Body of pancreas (tissue), 4 donors: ENCODE data around the gene RREB1. TPM values are rescaled to one million over a fixed set of nuclear protein-coding genes. Genes with fewer than 3 reads are reported as not detected.

Experiments used
- ATAC-seq: fragments of 150-250 bp; one replicate; pipeline ENCODE4 v1.9.1; 2016
- DNase-seq, 4 donors: peaks; one replicate each; pipeline ENCODE4 v3.0.0-alpha.2; 2019
- H3K27ac ChIP-seq, 4 donors: fragments of 200-600 bp; sonication (generic); 1 replicate in 3 of 4; 2 replicates in 1 of 4; pipeline versions ENCODE4 v1.5.1 to v1.6.1; 2016 to 2019; ENCODE audit warnings: mild to moderate bottlenecking in 1 of 4, mixed read lengths in 1 of 4, moderate library complexity in 1 of 4
- H3K27me3 ChIP-seq, 2 donors: fragments of 200-600 bp; sonication (generic); one replicate each; pipeline ENCODE4 v1.6.0; 2016; ENCODE audit warnings: mild to moderate bottlenecking in 1 of 2
- H3K36me3 ChIP-seq, 2 donors: fragments of 200-600 bp; sonication (generic); replicated peaks in 1 of 2; 2 replicates each; pipeline ENCODE4 v1.5.1; 2016; ENCODE audit warnings: low read depth in 2 of 2; ENCODE audit not compliant: insufficient read depth in 1 of 2
- H3K4me1 ChIP-seq: fragments of 200-600 bp; sonication (generic); one replicate; pipeline ENCODE4 v1.6.0; 2016
- H3K4me3 ChIP-seq, 2 donors: fragments of 200-600 bp; sonication (generic); 1 replicate in 1 of 2; 2 replicates in 1 of 2; pipeline ENCODE4 v1.5.1; 2016 to 2019
- H3K9me3 ChIP-seq, 3 donors: fragments of 200-600 bp; sonication (generic); 1 replicate in 2 of 3; 2 replicates in 1 of 3; pipeline ENCODE4 v1.5.1; 2016
- CTCF ChIP-seq, 7 experiments: fragments of 450-650 bp in 4 of 7; fragments of 200-600 bp in 3 of 7; sonication (generic) in 3 of 7; IDR thresholded peaks; one replicate each; pipeline ENCODE4 v1.5.1; 2016 to 2019; ENCODE audit warnings: antibody characterized with exemption in 7 of 7
- POLR2A ChIP-seq, 3 donors: fragments of 450-650 bp; IDR thresholded peaks; one replicate each; pipeline ENCODE4 v1.6.1; 2016; ENCODE audit warnings: antibody characterized with exemption in 3 of 3, mild to moderate bottlenecking in 2 of 3
- WGBS, 2 donors: methylation state at CpG; one replicate each; pipeline ENCODE4 v1.1.5; 2017; 5-methylcytosine and 5-hydroxymethylcytosine counted together
- intact Hi-C: fragments of 100-400 bp; cut with DNase I; formaldehyde crosslinking; loops from one replicate; pipeline ENCODE4 v1.15.1; 2023
- total RNA-seq, 2 donors: library from RNA; depleted of rRNA; stranded (reverse); fragments of >200 nt; gene quantifications; one replicate each; pipeline ENCODE4 v1.1.0, GENCODE V29; 2016

The RREB1 gene
- total RNA-seq, 2 donors from 2014 or later = 33.5 to 44.8 TPM

DNA sequence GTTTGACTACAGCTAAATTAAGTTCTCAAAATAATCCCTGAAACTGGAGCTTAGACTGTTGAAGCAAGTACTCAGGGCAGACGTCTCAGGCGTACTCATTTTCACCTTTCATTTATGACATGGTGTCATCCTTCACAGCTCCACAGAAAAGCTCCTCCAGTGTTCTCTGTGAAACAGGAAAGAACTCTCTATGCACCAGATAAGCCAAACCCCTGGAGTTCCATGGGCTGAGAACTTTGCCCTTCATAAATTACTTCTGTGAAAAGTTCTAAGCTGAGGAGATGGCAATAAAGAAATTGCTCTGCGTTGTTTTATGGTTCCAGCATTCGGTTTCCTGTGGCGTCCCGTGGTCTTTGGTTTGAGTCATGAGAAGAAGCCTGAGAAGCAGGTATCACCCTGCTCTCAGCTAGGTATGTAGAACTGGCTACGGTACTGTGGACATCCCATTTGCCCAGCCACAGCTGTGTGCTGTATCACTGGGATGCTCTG lies 20.2 kb upstream of the RREB1 start:
- Histone ChIP-seq H3K36me3 (no peaks in the 10 kb centered on the region), H3K27me3 (no peaks in the 10 kb centered on the region), H3K27ac (no peak overlapping the region), H3K4me3 (no peak overlapping the region), H3K4me1 (no peaks in the 10 kb centered on the region), H3K9me3 (no peaks in the 10 kb centered on the region)
- DNase-seq = no peak
- intact Hi-C loops = no loop called here
- 78 to 92% methylated on average over 7 of the region's 7 CpGs for WGBS, 2 donors
- no peak for ATAC-seq
- no peak for TF ChIP-seq POLR2A (IDR thresholded peaks at IDR 0.05)

DNA sequence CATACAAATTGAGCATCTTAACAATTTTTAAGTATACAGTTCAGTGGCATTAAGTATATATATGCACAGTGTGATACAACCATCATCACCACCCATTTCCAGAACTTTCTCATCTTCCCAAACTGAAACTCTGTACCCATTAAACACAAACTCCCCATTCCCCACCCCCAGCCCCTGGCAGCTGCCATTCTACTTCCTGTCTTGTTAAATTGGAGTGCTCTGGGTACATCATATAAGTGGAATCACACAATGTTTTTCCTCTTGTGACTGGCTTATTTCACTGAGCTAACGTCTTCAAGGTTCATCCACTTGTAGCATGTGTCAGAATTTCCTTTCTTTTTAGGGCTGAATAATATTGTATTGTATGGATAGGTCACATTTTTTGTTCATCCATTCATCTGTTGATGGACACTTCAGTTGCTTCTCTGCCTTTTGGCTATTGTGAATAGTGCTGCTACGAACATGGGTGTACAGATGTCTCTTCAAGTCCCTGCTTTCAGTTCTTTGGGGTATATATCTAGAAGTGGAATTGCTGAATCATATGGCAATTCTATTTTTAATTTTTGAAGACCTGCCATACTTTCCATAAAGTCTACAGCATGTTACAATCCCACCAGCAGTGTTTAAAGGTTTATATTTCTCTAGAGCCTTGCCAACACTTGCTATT lies 19.6 kb upstream of the RREB1 start:
- ATAC-seq = no peak
- Histone ChIP-seq H3K36me3 (no peaks in the 10 kb centered on the region), H3K4me3 (no peak overlapping the region), H3K27ac (no peak overlapping the region), H3K4me1 (no peaks in the 10 kb centered on the region), H3K9me3 (no peaks in the 10 kb centered on the region), H3K27me3 (no peaks in the 10 kb centered on the region)
- no peak for TF ChIP-seq POLR2A (IDR thresholded peaks at IDR 0.05)
- TF ChIP-seq CTCF (IDR thresholded peaks at IDR 0.05) = no peak
- 71 to 73% methylated on average over 2 of the region's 2 CpGs for WGBS, 2 donors
- no peak for DNase-seq
- intact Hi-C loops = no loop called here

DNA sequence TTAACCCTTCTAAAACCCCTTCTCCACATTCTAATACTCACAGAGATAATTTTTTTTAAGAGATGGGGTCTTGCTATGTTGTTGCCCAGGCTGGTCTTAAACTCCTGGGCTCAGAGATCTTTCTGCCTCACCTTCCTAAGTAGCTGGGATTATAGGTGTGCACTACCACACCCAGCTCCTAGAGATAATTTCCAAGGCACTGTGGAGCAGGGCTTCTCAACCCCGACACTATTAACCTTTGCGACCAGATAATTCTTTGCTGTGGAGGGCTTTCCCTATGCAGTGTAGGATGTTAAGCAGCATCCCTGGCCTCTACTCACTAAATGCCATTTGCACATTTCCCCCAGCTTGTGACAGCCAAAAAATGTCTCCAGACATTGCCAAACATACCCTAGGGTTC lies 8.8 kb upstream of the RREB1 start:
- no peak for TF ChIP-seq POLR2A (IDR thresholded peaks at IDR 0.05)
- no peak for TF ChIP-seq CTCF (IDR thresholded peaks at IDR 0.05)
- no peak overlapping the region for H3K27ac ChIP-seq
- H3K4me3 ChIP-seq = no peak overlapping the region
- no peaks in the 10 kb centered on the region for H3K27me3 ChIP-seq
- H3K36me3 ChIP-seq = no peaks in the 10 kb centered on the region
- DNase-seq (no peak), ATAC-seq (no peak)
- 95 to 100% methylated on average over 2 of the region's 2 CpGs for WGBS, 2 donors
- intact Hi-C loops = no loop called here
- H3K4me1 ChIP-seq = no peaks in the 10 kb centered on the region
- H3K9me3 ChIP-seq = no peaks in the 10 kb centered on the region

GRCh38 chr6:7100072-7100752 lies 7.5 kb upstream of the RREB1 start:
- 64 to 76% methylated on average over 3 of the region's 3 CpGs for WGBS, 2 donors
- Histone ChIP-seq H3K4me3 (no peak overlapping the region), H3K4me1 (no peaks in the 10 kb centered on the region), H3K9me3 (no peaks in the 10 kb centered on the region), H3K36me3 (no peaks in the 10 kb centered on the region), H3K27me3 (no peaks in the 10 kb centered on the region), H3K27ac (no peak overlapping the region)
- DNase-seq = no peak
- intact Hi-C loops = no loop called here
- no peak for ATAC-seq
- no peak for TF ChIP-seq CTCF (IDR thresholded peaks at IDR 0.05)
- TF ChIP-seq POLR2A (IDR thresholded peaks at IDR 0.05) = no peak

- 89 to 92% methylated on average over 10 of the region's 10 CpGs for WGBS, 2 donors
- Histone ChIP-seq H3K27ac (no peak overlapping the region), H3K36me3 (no peaks in the 10 kb centered on the region), H3K4me3 (no peak overlapping the region), H3K4me1 (no peaks in the 10 kb centered on the region), H3K9me3 (no peaks in the 10 kb centered on the region), H3K27me3 (no peaks in the 10 kb centered on the region)
- ATAC-seq (no peak), DNase-seq (no peak)
- intact Hi-C loops = no loop called here
- no peak for TF ChIP-seq POLR2A (IDR thresholded peaks at IDR 0.05)
- TF ChIP-seq CTCF (IDR thresholded peaks at IDR 0.05) = no peak
Observed at GRCh38 chr6:7100753-7101081, 7.0 kb upstream of the RREB1 start.
